ENCODE data around the gene EVI5. TPM values are rescaled to one million over a fixed set of nuclear protein-coding genes. Genes with fewer than 3 reads are reported as not detected.

EVI5 gene
- polyA plus RNA-seq, 1 donor = 12.8 TPM

Other genes starting within 250 kb of the EVI5 start
- 2,343 TPM for gene RPL5, start 46.9 kb upstream of the EVI5 start, polyA plus RNA-seq (ENCODE audit: insufficient read length)
- 7.7 TPM for gene DIPK1A, start 176.4 kb upstream of the EVI5 start, polyA plus RNA-seq (ENCODE audit: insufficient read length)

Data from hindlimb muscle (tissue), 1 donor.